Activated CD8-positive, alpha-beta memory T cell treated with anti-CD3 and anti-CD28 coated beads, Interleukin-2, amount 50 U/mL, for 4 hours (primary cell): ENCODE measurements around the gene CNN2.
A peak's percentile ranks its signal among the peaks of the same experiment; 100 is the strongest.

Source experiments
- DNase-seq: peaks from one replicate; pipeline ENCODE4 v3.0.0-alpha.2; 2020

Gene CNN2

GRCh38 chr19:1032264-1032867 is 6.0 kb downstream of the CNN2 start:
- DNase-seq = no peak

GRCh38 chr19:1035998-1036621 is 9.7 kb downstream of the CNN2 start:
- DNase-seq = peak; percentile 35

GRCh38 chr19:1037621-1038064 is 11.2 kb downstream of the CNN2 start:
- peak; percentile 16 for DNase-seq

- DNase-seq = peak; percentile 15
Observed at GRCh38 chr19:1038978-1039645, 12.7 kb downstream of the CNN2 start.

- DNase-seq = peak; percentile 100
Observed at GRCh38 chr19:1039646-1040475, 13.5 kb downstream of the CNN2 start, which contains the start of gene ABCA7. ABCA7 (plus strand) TSS chr19:1040107; CDS start chr19:1041362, 1,255 bp downstream.

GRCh38 chr19:1040476-1041271 is 14.3 kb downstream of the CNN2 start:
- DNase-seq = peak; percentile 90

GRCh38 chr19:1041272-1041834 is 14.9 kb downstream of the CNN2 start:
- DNase-seq = no peak

GRCh38 chr19:1041835-1042685 is 15.7 kb downstream of the CNN2 start:
- no peak for DNase-seq

GRCh38 chr19:1042689-1043511 is 16.5 kb downstream of the CNN2 start:
- no peak for DNase-seq

- DNase-seq = peak; percentile 46
Observed at GRCh38 chr19:1045247-1045603, 18.8 kb downstream of the CNN2 start.

- no peak for DNase-seq
Observed at GRCh38 chr19:1046117-1046626, 19.8 kb downstream of the CNN2 start.

GRCh38 chr19:1046836-1047695 is 20.7 kb downstream of the CNN2 start:
- peak; percentile 17 for DNase-seq

- DNase-seq = peak; percentile 13
Observed at GRCh38 chr19:1047696-1048147, 21.3 kb downstream of the CNN2 start.

- no peak for DNase-seq
Observed at GRCh38 chr19:1049106-1049505, 22.7 kb downstream of the CNN2 start.

GRCh38 chr19:1049800-1050199 is 23.4 kb downstream of the CNN2 start:
- DNase-seq = no peak

GRCh38 chr19:1050989-1051788 is 24.8 kb downstream of the CNN2 start:
- DNase-seq = no peak

GRCh38 chr19:1051791-1052190 is 25.4 kb downstream of the CNN2 start:
- DNase-seq = no peak
